GM06990 (cell line): Measurements from ENCODE around the gene PTGR3.

Experiments used
- DNase-seq: peaks from one replicate; pipeline ENCODE4 v3.0.0-alpha.2; 2011; ENCODE audit not compliant: insufficient read length; ENCODE audit errors: extremely low read depth
- H3K27me3 ChIP-seq: replicated peaks from 2 replicates; pipeline ENCODE4 v1.6.0; 2011; ENCODE audit warnings: low read length; ENCODE audit not compliant: control insufficient read depth, insufficient read depth
- H3K36me3 ChIP-seq: 2 replicates; pipeline ENCODE4 v1.5.1; 2011; ENCODE audit warnings: low read length; ENCODE audit not compliant: control insufficient read depth, insufficient read depth
- H3K4me3 ChIP-seq: replicated peaks from 2 replicates; pipeline ENCODE4 v1.5.1; 2011; ENCODE audit warnings: low read depth, mild to moderate bottlenecking, control low read depth, low read length
- CTCF ChIP-seq: IDR thresholded peaks from 2 replicates; pipeline ENCODE4 v1.5.1; 2011; ENCODE audit warnings: low read length, control low read depth, mild to moderate bottlenecking, inconsistent platforms; ENCODE audit not compliant: insufficient read depth, poor library complexity, severe bottlenecking

Gene PTGR3

GRCh38 chr18:75226286-75226955 is 17.5 kb upstream of the PTGR3 start:
- no peak for TF ChIP-seq CTCF
- no peak overlapping the region for H3K4me3 ChIP-seq
- DNase-seq: no peak

GRCh38 chr18:75223687-75224347 is 14.9 kb upstream of the PTGR3 start:
- no peaks in the 10 kb centered on the region for H3K36me3 ChIP-seq
- DNase-seq: no peak
- no peak for TF ChIP-seq CTCF
- H3K4me3 ChIP-seq: no peak overlapping the region
- H3K27me3 ChIP-seq: no peaks in the 10 kb centered on the region

More at GRCh38 chr18:75226286-75226955, 17.5 kb upstream of the PTGR3 start:
- Histone ChIP-seq H3K27me3 (no peaks in the 10 kb centered on the region), H3K36me3 (no peaks in the 10 kb centered on the region)

- no peak for DNase-seq
- H3K4me3 ChIP-seq: no peak overlapping the region
- H3K27me3 ChIP-seq: no peaks in the 10 kb centered on the region
- no peaks in the 10 kb centered on the region for H3K36me3 ChIP-seq
- TF ChIP-seq CTCF: no peak
Measured at GRCh38 chr18:75222407-75222806, 13.5 kb upstream of the PTGR3 start.

GRCh38 chr18:75221897-75222296 is 13.0 kb upstream of the PTGR3 start:
- no peaks in the 10 kb centered on the region for H3K36me3 ChIP-seq
- no peak overlapping the region for H3K4me3 ChIP-seq
- H3K27me3 ChIP-seq: no peaks in the 10 kb centered on the region
- DNase-seq: no peak
- no peak for TF ChIP-seq CTCF

- no peaks in the 10 kb centered on the region for H3K36me3 ChIP-seq
- no peak for TF ChIP-seq CTCF
- DNase-seq: no peak
- no peak overlapping the region for H3K4me3 ChIP-seq
- no peaks in the 10 kb centered on the region for H3K27me3 ChIP-seq
Measured at GRCh38 chr18:75221397-75221796, 12.5 kb upstream of the PTGR3 start.
